GM23338 (cell line): ENCODE results near the gene FCRL5. TPM values are rescaled to one million over a fixed set of nuclear protein-coding genes. Genes with fewer than 3 reads are reported as not detected.

Experiments used
- ATAC-seq: fragments of 200-7000 bp; cut with Tn5 transposase; 3 replicates; pipeline ENCODE4 v1.9.1; 2020
- DNase-seq: peaks from one replicate; pipeline ENCODE4 v3.0.0-alpha.2; 2015; ENCODE audit warnings: low spot score
- H2AFZ ChIP-seq: fragments of 200-600 bp; sonication (generic); 2 replicates; pipeline ENCODE4 v1.8.0; 2016; ENCODE audit warnings: antibody characterized with exemption, mild to moderate bottlenecking, moderate library complexity
- H3F3A ChIP-seq: fragments of 200-600 bp; sonication (generic); replicated peaks from 2 replicates; pipeline ENCODE4 v1.8.0; 2017; ENCODE audit warnings: antibody characterized with exemption, mixed run types, low read depth
- H3K27ac ChIP-seq: fragments of 200-600 bp; sonication (generic); 2 replicates; pipeline ENCODE4 v1.6.1; 2016; ENCODE audit warnings: low read depth
- H3K27me3 ChIP-seq: fragments of 200-600 bp; sonication (generic); 2 replicates; pipeline ENCODE4 v1.8.0; 2016; ENCODE audit warnings: mild to moderate bottlenecking, mixed run types, moderate library complexity; ENCODE audit not compliant: insufficient read depth
- H3K36me3 ChIP-seq: fragments of 200-600 bp; sonication (generic); 2 replicates; pipeline ENCODE4 v1.8.0; 2016; ENCODE audit warnings: mild to moderate bottlenecking; ENCODE audit not compliant: insufficient read depth
- H3K4me1 ChIP-seq: fragments of 200-600 bp; sonication (generic); 2 replicates; pipeline ENCODE4 v1.8.0; 2016; ENCODE audit warnings: mild to moderate bottlenecking, moderate library complexity; ENCODE audit not compliant: insufficient read depth
- H3K4me2 ChIP-seq: fragments of 200-600 bp; sonication (generic); 2 replicates; pipeline ENCODE4 v1.7.1; 2017; ENCODE audit warnings: mixed run types
- H3K4me3 ChIP-seq: fragments of 200-600 bp; sonication (generic); 2 replicates; pipeline ENCODE4 v1.6.1; 2016; ENCODE audit warnings: mixed run types
- H3K79me2 ChIP-seq: fragments of 200-600 bp; sonication (generic); replicated peaks from 2 replicates; pipeline ENCODE4 v1.8.0; 2017; ENCODE audit warnings: mild to moderate bottlenecking; ENCODE audit not compliant: insufficient read depth
- H3K9me2 ChIP-seq: fragments of 200-600 bp; sonication (generic); 2 replicates; pipeline ENCODE4 v1.8.0; 2017; ENCODE audit not compliant: insufficient read depth
- H4K20me1 ChIP-seq: fragments of 200-600 bp; sonication (generic); replicated peaks from 2 replicates; pipeline ENCODE4 v1.8.0; 2017; ENCODE audit warnings: mild to moderate bottlenecking; ENCODE audit not compliant: insufficient read depth
- H3K27ac Mint-ChIP-seq: 2 replicates; pipeline ENCODE4 v1.8.0; 2020; ENCODE audit warnings: inconsistent platforms, mild to moderate bottlenecking, moderate library complexity, mixed read lengths
- H3K27me3 Mint-ChIP-seq: 3 replicates; pipeline ENCODE4 v1.8.0; 2022; ENCODE audit warnings: low read depth, mild to moderate bottlenecking, moderate library complexity, mixed read lengths, inconsistent platforms; ENCODE audit not compliant: insufficient read depth, poor library complexity
- H3K36me3 Mint-ChIP-seq: 3 replicates; pipeline ENCODE4 v1.8.0; 2021; ENCODE audit warnings: low read depth, mild to moderate bottlenecking, inconsistent platforms, moderate library complexity, mixed read lengths
- H3K4me1 Mint-ChIP-seq: 3 replicates; pipeline ENCODE4 v1.8.0; 2020; ENCODE audit warnings: mild to moderate bottlenecking, inconsistent platforms, mixed read lengths
- H3K4me3 Mint-ChIP-seq: 3 replicates; pipeline ENCODE4 v1.8.0; 2021; ENCODE audit warnings: moderate library complexity, mild to moderate bottlenecking, inconsistent platforms, mixed read lengths
- H3K9me3 Mint-ChIP-seq: 3 replicates; pipeline ENCODE4 v1.8.0; 2020; ENCODE audit warnings: moderate library complexity, mild to moderate bottlenecking, inconsistent platforms, mixed read lengths
- ETS1 ChIP-seq: IDR thresholded peaks from 2 replicates; pipeline ENCODE4 v1.6.1; 2016; ENCODE audit warnings: antibody characterized with exemption
- EZH2 ChIP-seq: fragments of 200-600 bp; sonication (generic); IDR thresholded peaks from one replicate; pipeline ENCODE4 v1.8.0; 2017; ENCODE audit warnings: antibody characterized with exemption, mild to moderate bottlenecking, low read depth; ENCODE audit not compliant: unreplicated experiment
- EZH2phosphoT487 ChIP-seq: fragments of 200-600 bp; sonication (generic); IDR thresholded peaks from one replicate; pipeline ENCODE4 v1.8.1; 2018; ENCODE audit warnings: antibody characterized with exemption; ENCODE audit not compliant: unreplicated experiment
- ZNF114 ChIP-seq: fragments of 250-450 bp; sonication (Bioruptor Pico); IDR thresholded peaks from 2 replicates; pipeline ENCODE4 v1.5.0; 2020; ENCODE audit warnings: mild to moderate bottlenecking, moderate library complexity
- ZNF462 ChIP-seq: fragments of 250-450 bp; sonication (Bioruptor Pico); IDR thresholded peaks from 2 replicates; pipeline ENCODE4 v1.5.0; 2020; ENCODE audit warnings: mild to moderate bottlenecking, moderate library complexity
- polyA plus RNA-seq: library from polyadenylated mRNA; unstranded; fragments of >200 nt; fragmentation: Nextera tagmentation; extraction: Ambion mirVana; gene quantifications from 2 replicates; pipeline ENCODE4 v1.2.1, GENCODE V29; 2016
- total RNA-seq: library from RNA; depleted of rRNA; stranded (reverse); fragments of >200 nt; shearing (Covaris generic); gene quantifications from 2 replicates; pipeline ENCODE4 v1.2.3, GENCODE V29; 2014
- TF ChIP-seq, protein P1 (sequence below): IDR thresholded peaks from one replicate; pipeline ENCODE4 v1.6.1; 2018; ENCODE audit warnings: antibody characterized with exemption; ENCODE audit not compliant: unreplicated experiment

FCRL5 gene
- total and polyA plus RNA-seq, 2 experiments from 2014 or later: 0.79 to 2.8 TPM

DNA sequence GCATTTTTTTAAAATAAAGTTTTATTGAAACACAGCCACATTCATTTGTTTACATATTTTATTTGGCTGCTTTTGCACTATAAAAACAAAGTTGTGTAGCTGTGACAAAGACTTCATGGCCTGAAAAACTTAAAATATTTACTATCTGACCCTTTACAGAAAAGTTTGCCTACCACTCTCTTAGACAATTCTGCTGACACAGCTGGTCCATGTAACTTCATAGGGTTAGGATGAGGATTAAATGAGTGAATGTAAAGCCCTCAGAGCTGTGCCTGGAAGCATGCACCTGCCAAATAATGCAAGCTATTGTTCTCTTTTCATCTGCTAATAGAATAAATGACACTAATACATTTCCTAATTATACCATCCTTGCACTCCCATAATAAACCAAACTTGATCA, 67.7 kb downstream of the FCRL5 start (continued):
- no peak for TF ChIP-seq ZNF462 (CRISPR knock-in tag)
- no peak for TF ChIP-seq EZH2phosphoT487
- no peak for TF ChIP-seq ETS1
- no peak for TF ChIP-seq ZNF114
- no peak for TF ChIP-seq EZH2

DNA sequence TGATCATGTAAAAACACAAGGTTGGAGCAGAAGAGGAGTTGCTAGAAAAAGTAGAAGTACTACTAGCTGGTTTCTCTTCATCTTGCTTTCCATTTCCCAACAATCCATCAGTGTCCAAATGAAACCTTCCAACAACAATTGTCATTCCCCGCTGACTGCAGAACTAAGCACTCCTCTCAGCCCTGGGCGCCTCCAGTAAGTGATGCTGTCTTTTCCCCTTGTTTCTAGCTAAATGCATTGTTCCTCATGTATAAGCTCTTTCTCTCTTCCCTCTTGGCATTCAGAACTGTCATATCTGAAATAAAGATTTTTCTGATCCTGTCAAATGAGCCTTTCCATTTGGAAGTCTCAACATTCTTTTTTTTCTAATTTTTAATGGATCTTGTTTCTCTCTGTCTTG, 68.7 kb downstream of the FCRL5 start:
- Histone ChIP-seq H2AFZ (no peak overlapping the region), H3K4me2 (no peak overlapping the region)
- TF ChIP-seq, protein P1, sequence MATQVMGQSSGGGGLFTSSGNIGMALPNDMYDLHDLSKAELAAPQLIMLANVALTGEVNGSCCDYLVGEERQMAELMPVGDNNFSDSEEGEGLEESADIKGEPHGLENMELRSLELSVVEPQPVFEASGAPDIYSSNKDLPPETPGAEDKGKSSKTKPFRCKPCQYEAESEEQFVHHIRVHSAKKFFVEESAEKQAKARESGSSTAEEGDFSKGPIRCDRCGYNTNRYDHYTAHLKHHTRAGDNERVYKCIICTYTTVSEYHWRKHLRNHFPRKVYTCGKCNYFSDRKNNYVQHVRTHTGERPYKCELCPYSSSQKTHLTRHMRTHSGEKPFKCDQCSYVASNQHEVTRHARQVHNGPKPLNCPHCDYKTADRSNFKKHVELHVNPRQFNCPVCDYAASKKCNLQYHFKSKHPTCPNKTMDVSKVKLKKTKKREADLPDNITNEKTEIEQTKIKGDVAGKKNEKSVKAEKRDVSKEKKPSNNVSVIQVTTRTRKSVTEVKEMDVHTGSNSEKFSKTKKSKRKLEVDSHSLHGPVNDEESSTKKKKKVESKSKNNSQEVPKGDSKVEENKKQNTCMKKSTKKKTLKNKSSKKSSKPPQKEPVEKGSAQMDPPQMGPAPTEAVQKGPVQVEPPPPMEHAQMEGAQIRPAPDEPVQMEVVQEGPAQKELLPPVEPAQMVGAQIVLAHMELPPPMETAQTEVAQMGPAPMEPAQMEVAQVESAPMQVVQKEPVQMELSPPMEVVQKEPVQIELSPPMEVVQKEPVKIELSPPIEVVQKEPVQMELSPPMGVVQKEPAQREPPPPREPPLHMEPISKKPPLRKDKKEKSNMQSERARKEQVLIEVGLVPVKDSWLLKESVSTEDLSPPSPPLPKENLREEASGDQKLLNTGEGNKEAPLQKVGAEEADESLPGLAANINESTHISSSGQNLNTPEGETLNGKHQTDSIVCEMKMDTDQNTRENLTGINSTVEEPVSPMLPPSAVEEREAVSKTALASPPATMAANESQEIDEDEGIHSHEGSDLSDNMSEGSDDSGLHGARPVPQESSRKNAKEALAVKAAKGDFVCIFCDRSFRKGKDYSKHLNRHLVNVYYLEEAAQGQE: no peak

More for the DNA sequence above, 68.7 kb downstream of the FCRL5 start:
- H3K27me3 ChIP-seq: no peaks in the 10 kb centered on the region
- H3K36me3 Mint-ChIP-seq: no peaks in the 10 kb centered on the region; the same call in 2 of the 3 replicates
- peaks cover 3% of the 10 kb centered on the region; the same call in 1 of the 2 replicates for H3K9me2 ChIP-seq
- DNase-seq (no peak), ATAC-seq (no peak)
- no peaks in the 10 kb centered on the region for H3K9me3 Mint-ChIP-seq
- H3K4me1 ChIP-seq: no peaks in the 10 kb centered on the region
- H3K27ac Mint-ChIP-seq: no peak overlapping the region
- no peaks in the 10 kb centered on the region; the same call in 2 of the 3 replicates for H3K4me1 Mint-ChIP-seq
- H4K20me1 ChIP-seq: no peaks in the 10 kb centered on the region
- H3K4me3 Mint-ChIP-seq: no peak overlapping the region
- peaks cover 1% of the 10 kb centered on the region for H3K27me3 Mint-ChIP-seq
- H3K4me3 ChIP-seq: no peak overlapping the region
- no peaks in the 10 kb centered on the region for H3K36me3 ChIP-seq
- no peak overlapping the region for H3K27ac ChIP-seq
- H3K79me2 ChIP-seq: no peaks in the 10 kb centered on the region
- H3F3A ChIP-seq: no peaks in the 10 kb centered on the region
